Activated CD4-positive, alpha-beta T cell treated with anti-CD3 and anti-CD28 coated beads for 24 hours (primary cell): Measurements from ENCODE around the gene VGLL1.

Experiments
- DNase-seq, 2 donors: peaks; one replicate each; pipeline ENCODE4 v3.0.0-alpha.2; 2020; ENCODE audit warnings: low read depth in 2 of 2

Gene VGLL1

GRCh38 chrX:136551410-136551809 is 19.4 kb downstream of the VGLL1 start:
- no peak for DNase-seq

- DNase-seq = no peak
Measured at GRCh38 chrX:136555694-136556093, 23.7 kb downstream of the VGLL1 start.

- DNase-seq = no peak
Measured at GRCh38 chrX:136572030-136572429, 40.0 kb downstream of the VGLL1 start.

GRCh38 chrX:136574548-136574947 is 42.5 kb downstream of the VGLL1 start:
- DNase-seq = no peak

- DNase-seq = peak; percentile 37 to 47
Measured at GRCh38 chrX:136577552-136577951, 45.5 kb downstream of the VGLL1 start.

- DNase-seq = no peak
Measured at GRCh38 chrX:136580316-136580715, 48.3 kb downstream of the VGLL1 start.

GRCh38 chrX:136582624-136583023 is 50.6 kb downstream of the VGLL1 start:
- no peak for DNase-seq

- peak in 1 of 2 donors; percentile 21 for DNase-seq
Measured at GRCh38 chrX:136584545-136584944, 52.5 kb downstream of the VGLL1 start.

- DNase-seq = no peak
Measured at GRCh38 chrX:136585262-136585661, 53.2 kb downstream of the VGLL1 start.

- no peak for DNase-seq
Measured at GRCh38 chrX:136585960-136586359, 53.9 kb downstream of the VGLL1 start.

- no peak for DNase-seq
Measured at GRCh38 chrX:136586386-136586785, 54.4 kb downstream of the VGLL1 start.

GRCh38 chrX:136587532-136587931 is 55.5 kb downstream of the VGLL1 start:
- no peak for DNase-seq

- DNase-seq = no peak
Measured at GRCh38 chrX:136588036-136588435, 56.0 kb downstream of the VGLL1 start.

- no peak for DNase-seq
Measured at GRCh38 chrX:136589966-136590365, 58.0 kb downstream of the VGLL1 start.

GRCh38 chrX:136597356-136597755 is 65.3 kb downstream of the VGLL1 start:
- DNase-seq = no peak

GRCh38 chrX:136597954-136598353 is 65.9 kb downstream of the VGLL1 start:
- no peak for DNase-seq

GRCh38 chrX:136598631-136599030 is 66.6 kb downstream of the VGLL1 start:
- peak in 1 of 2 donors; percentile 17 for DNase-seq

- DNase-seq = no peak
Measured at GRCh38 chrX:136600059-136600458, 68.0 kb downstream of the VGLL1 start.
